OCI-LY7 (cell line): ENCODE measurements around the gene THAP8. TPM values are rescaled to one million over a fixed set of nuclear protein-coding genes. Genes with fewer than 3 reads are reported as not detected.

Source experiments
- BruUV-seq: library from RNA; stranded (reverse); fragments of 400-500 nt; replicated peaks from 2 replicates; lab custom pipeline; 2021; lab: Mats Ljungman, UMichigan
- CTCF ChIA-PET: fragments of 300-600 bp; sonication (Branson Sonifier 250); formaldehyde crosslinking; loops from one replicate; lab custom pipeline; 2022; ENCODE audit warnings: antibody characterized with exemption; ENCODE audit not compliant: unreplicated experiment; lab: Charles Lee
- POLR2A ChIA-PET: fragments of 300-600 bp; sonication (Branson Sonifier 250); formaldehyde crosslinking; loops from one replicate; lab custom pipeline; 2022; ENCODE audit warnings: antibody characterized with exemption; lab: Charles Lee
- DNase-seq: peaks from one replicate; pipeline ENCODE4 v3.0.0-alpha.2; 2015; ENCODE audit warnings: low spot score
- H2AFZ ChIP-seq: fragments of 200-600 bp; sonication (generic), shearing (Covaris generic); 2 replicates; pipeline ENCODE4 v1.6.1; 2014; ENCODE audit warnings: mild to moderate bottlenecking, antibody characterized with exemption, low read length, moderate library complexity
- H3K27ac ChIP-seq: fragments of 200-600 bp; sonication (generic); 2 replicates; pipeline ENCODE4 v1.5.1; 2014; ENCODE audit warnings: mixed run types, low read depth, mild to moderate bottlenecking, moderate library complexity, low read length, inconsistent platforms; ENCODE audit not compliant: poor library complexity, severe bottlenecking
- H3K36me3 ChIP-seq: fragments of 200-600 bp; sonication (generic); 2 replicates; pipeline ENCODE4 v1.6.1; 2014; ENCODE audit warnings: mild to moderate bottlenecking, antibody characterized with exemption, low read length, moderate library complexity, mixed read lengths; ENCODE audit not compliant: insufficient read depth
- H3K4me1 ChIP-seq: fragments of 200-600 bp; sonication (generic); 2 replicates; pipeline ENCODE4 v1.5.1; 2014; ENCODE audit warnings: mild to moderate bottlenecking, low read length; ENCODE audit not compliant: insufficient read depth, poor library complexity, severe bottlenecking
- H3K4me2 ChIP-seq: fragments of 200-600 bp; sonication (generic); 2 replicates; pipeline ENCODE4 v1.6.1; 2014; ENCODE audit warnings: mild to moderate bottlenecking, low read length
- H3K4me3 ChIP-seq: fragments of 200-600 bp; sonication (generic); 2 replicates; pipeline ENCODE4 v1.5.1; 2014; ENCODE audit warnings: mild to moderate bottlenecking, low read depth, low read length; ENCODE audit not compliant: poor library complexity, severe bottlenecking
- H3K79me2 ChIP-seq: fragments of 200-600 bp; sonication (generic); 2 replicates; pipeline ENCODE4 v1.6.1; 2016; ENCODE audit warnings: low read depth, mild to moderate bottlenecking, low read length, moderate library complexity, mixed read lengths; ENCODE audit not compliant: insufficient read depth
- H3K9me2 ChIP-seq: fragments of 200-600 bp; sonication (generic); 2 replicates; pipeline ENCODE4 v1.6.1; 2016; ENCODE audit warnings: mild to moderate bottlenecking, low read length, mixed read lengths; ENCODE audit not compliant: insufficient read depth
- H3K9me3 ChIP-seq: fragments of 200-600 bp; sonication (generic); 2 replicates; pipeline ENCODE4 v1.6.1; 2014; ENCODE audit warnings: mild to moderate bottlenecking, mixed run types, low read length, mixed read lengths
- H4K20me1 ChIP-seq: fragments of 200-600 bp; sonication (generic); 2 replicates; pipeline ENCODE4 v1.6.1; 2014; ENCODE audit warnings: mild to moderate bottlenecking, antibody characterized with exemption, low read length, moderate library complexity, mixed read lengths; ENCODE audit not compliant: insufficient read depth
- EZH2phosphoT487 ChIP-seq: fragments of 200-600 bp; sonication (generic); IDR thresholded peaks from 2 replicates; pipeline ENCODE4 v1.6.1; 2018; ENCODE audit warnings: low read depth, borderline replicate concordance, mild to moderate bottlenecking, mixed run types, antibody characterized with exemption, low read length, moderate library complexity, mixed read lengths
- intact Hi-C: fragments of 100-400 bp; cut with micrococcal nuclease; formaldehyde crosslinking; loops from one replicate; pipeline ENCODE4 v1.10.0; 2022; ENCODE audit not compliant: unreplicated experiment
- total RNA-seq, 2 experiments: library from RNA; depleted of rRNA in 1 of 2; stranded (reverse); fragments of >200 nt in 1 of 2; shearing (Covaris generic) in 1 of 2; gene quantifications; 2 replicates each; pipeline ENCODE4 v1.2.3, GENCODE V29; 2014 to 2022
- TF ChIP-seq, protein P1 (sequence below): fragments of 200-600 bp; sonication (generic); conservative IDR thresholded peaks from 2 replicates; pipeline ENCODE4 v1.5.1; 2014; ENCODE audit warnings: mild to moderate bottlenecking, antibody characterized with exemption, low read length, moderate library complexity, mixed read lengths

THAP8 gene
- total RNA-seq, 2 experiments from 2014 or later = 7.3 TPM

- no peak overlapping the region for H2AFZ ChIP-seq
- no peaks in the 10 kb centered on the region for H3K9me3 ChIP-seq
- peaks cover 27% of the 10 kb centered on the region for H3K4me1 ChIP-seq
- ChIA-PET CTCF (no interaction called here), POLR2A (interaction anchor here (1.4 kb wide), 1 partner anchor 47 kb away, joined by 3 read pairs; no protein-coding TSS in a partner anchor)
- intact Hi-C loops = loop anchor here (10.0 kb wide), 1 partner anchor 414 kb away; the partner anchor contains the start of genes COX6B1 and ETV2
- H3K36me3 ChIP-seq = peaks cover 70% of the 10 kb centered on the region
- H3K4me3 ChIP-seq = no peak overlapping the region
- H3K27ac ChIP-seq = no peak overlapping the region
- BruUV-seq = no TSS peak
- H3K9me2 ChIP-seq = no peaks in the 10 kb centered on the region
- TF ChIP-seq, protein P1, sequence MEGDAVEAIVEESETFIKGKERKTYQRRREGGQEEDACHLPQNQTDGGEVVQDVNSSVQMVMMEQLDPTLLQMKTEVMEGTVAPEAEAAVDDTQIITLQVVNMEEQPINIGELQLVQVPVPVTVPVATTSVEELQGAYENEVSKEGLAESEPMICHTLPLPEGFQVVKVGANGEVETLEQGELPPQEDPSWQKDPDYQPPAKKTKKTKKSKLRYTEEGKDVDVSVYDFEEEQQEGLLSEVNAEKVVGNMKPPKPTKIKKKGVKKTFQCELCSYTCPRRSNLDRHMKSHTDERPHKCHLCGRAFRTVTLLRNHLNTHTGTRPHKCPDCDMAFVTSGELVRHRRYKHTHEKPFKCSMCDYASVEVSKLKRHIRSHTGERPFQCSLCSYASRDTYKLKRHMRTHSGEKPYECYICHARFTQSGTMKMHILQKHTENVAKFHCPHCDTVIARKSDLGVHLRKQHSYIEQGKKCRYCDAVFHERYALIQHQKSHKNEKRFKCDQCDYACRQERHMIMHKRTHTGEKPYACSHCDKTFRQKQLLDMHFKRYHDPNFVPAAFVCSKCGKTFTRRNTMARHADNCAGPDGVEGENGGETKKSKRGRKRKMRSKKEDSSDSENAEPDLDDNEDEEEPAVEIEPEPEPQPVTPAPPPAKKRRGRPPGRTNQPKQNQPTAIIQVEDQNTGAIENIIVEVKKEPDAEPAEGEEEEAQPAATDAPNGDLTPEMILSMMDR = no peak
- no peak for TF ChIP-seq EZH2phosphoT487
- H3K4me2 ChIP-seq = no peak overlapping the region
- H3K79me2 ChIP-seq = peaks cover 42% of the 10 kb centered on the region
- DNase-seq = no peak
- peaks cover 13% of the 10 kb centered on the region for H4K20me1 ChIP-seq
Observed at GRCh38 chr19:36058481-36059179, 4.5 kb upstream of the THAP8 start.

GRCh38 chr19:36054733-36055686 lies 925 bp upstream of the THAP8 start, which contains the start of gene WDR62:
Gene WDR62 (plus strand): TSS chr19:36054897. CDS start chr19:36054972, 75 bp downstream.
- peak within 1 kb of the TSS; percentile 93 for H3K4me3 ChIP-seq
- no peaks in the 10 kb centered on the region for H3K9me2 ChIP-seq
- H4K20me1 ChIP-seq = peaks cover 13% of the 10 kb centered on the region
- POLR2A ChIA-PET = interaction anchor here (0.9 to 1.2 kb wide), 2 partner anchors 47 to 64 kb away, joined by 4 to 12 read pairs; partner anchors contain the start of gene SYNE4
- H3K27ac ChIP-seq = peak within 1 kb of the TSS; percentile 86
- H3K9me3 ChIP-seq = no peaks in the 10 kb centered on the region
- H3K36me3 ChIP-seq = peaks cover 38% of the 10 kb centered on the region
- intact Hi-C loops = loop anchor here (1.0 to 10.0 kb wide), 5 partner anchors 60 to 410 kb away; partner anchors contain the start of genes COX6B1, ETV2, NFKBID and POLR2I
- peak within 1 kb of the TSS; percentile 95 for H3K4me2 ChIP-seq
- CTCF ChIA-PET = no interaction called here
- no TSS peak for BruUV-seq
- H2AFZ ChIP-seq = peak within 1 kb of the TSS; percentile 57
- TF ChIP-seq, protein P1 = 0 out of 2 replicates have a peak, but pooled peaks have one; percentile 3
- TF ChIP-seq EZH2phosphoT487 = no peak
- H3K4me1 ChIP-seq = peaks cover 41% of the 10 kb centered on the region
- peak; percentile 96 for DNase-seq
- H3K79me2 ChIP-seq = peaks cover 45% of the 10 kb centered on the region
